GM12878 (cell line): ENCODE measurements around the gene ZNF791. TPM values are rescaled to one million over a fixed set of nuclear protein-coding genes. Genes with fewer than 3 reads are reported as not detected.

Experiments used
- ATAC-seq: fragments of 200-7000 bp; cut with Tn5 transposase; 3 replicates; pipeline ENCODE4 v1.9.1; 2020; ENCODE audit warnings: mild to moderate bottlenecking, moderate library complexity
- Bru-seq: library from RNA; stranded (reverse); fragments of 400-500 nt; gene quantifications from one replicate; lab custom pipeline; 2021; lab: Mats Ljungman, UMichigan
- BruChase-seq, 2 experiments: library from RNA; stranded (reverse); fragments of 400-500 nt; gene quantifications; one replicate each; lab custom pipeline; 2021; lab: Mats Ljungman, UMichigan
- BruUV-seq: library from RNA; stranded (reverse); fragments of 400-500 nt; replicated peaks from 2 replicates; lab custom pipeline; 2021; lab: Mats Ljungman, UMichigan
- CTCF ChIA-PET: fragments of 300-600 bp; sonication (Branson Sonifier 250); formaldehyde crosslinking; extraction: SDS; loops from one replicate; lab custom pipeline; 2021; ENCODE audit warnings: inconsistent platforms; lab: Yijun Ruan, JAX
- POLR2A ChIA-PET: fragments of 350-600 bp; formaldehyde crosslinking; extraction: SDS; loops from one replicate; lab custom pipeline; 2021; ENCODE audit warnings: inconsistent platforms; lab: Charles Lee
- RAD21 ChIA-PET: fragments of 300-600 bp; sonication (Branson Sonifier 250); formaldehyde crosslinking; loops from one replicate; lab custom pipeline; 2023; ENCODE audit warnings: antibody characterized with exemption; ENCODE audit not compliant: unreplicated experiment; lab: Charles Lee
- SMC1A ChIA-PET: fragments of 300-600 bp; sonication (Branson Sonifier 250); formaldehyde crosslinking; loops from one replicate; lab custom pipeline; 2023; ENCODE audit not compliant: unreplicated experiment, uncharacterized antibody; lab: Charles Lee
- DNase-seq: peaks from one replicate; pipeline ENCODE4 v3.0.0-alpha.2; 2011; ENCODE audit warnings: low read depth, low spot score
- FAIRE-seq: peaks from 3 replicates; lab custom pipeline; 2011; peaks lifted over from hg19 to GRCh38; lab: Jason Lieb, UNC
- H2AFZ ChIP-seq: 2 replicates; pipeline ENCODE4 v1.6.0; 2011; ENCODE audit warnings: low read depth, low read length, control low read depth; ENCODE audit not compliant: control insufficient read depth
- H3K27ac ChIP-seq: 2 replicates; pipeline ENCODE4 v1.5.1; 2011; ENCODE audit warnings: control low read depth; ENCODE audit not compliant: control insufficient read depth, insufficient read depth
- H3K27me3 ChIP-seq, 2 experiments: replicated peaks in 1 of 2; 2 replicates each; pipeline versions ENCODE4 v1.6.0 to v1.6.1; 2011; ENCODE audit warnings: low read length in 1 of 2; ENCODE audit not compliant: control insufficient read depth in 2 of 2, insufficient read depth in 2 of 2
- H3K36me3 ChIP-seq, 2 experiments: 2 replicates each; pipeline ENCODE4 v1.5.1; 2011; ENCODE audit warnings: low read length in 1 of 2; ENCODE audit not compliant: control insufficient read depth in 2 of 2, insufficient read depth in 2 of 2
- H3K4me1 ChIP-seq: 2 replicates; pipeline ENCODE4 v1.6.1; 2011; ENCODE audit warnings: mild to moderate bottlenecking, low read length, moderate library complexity, mixed read lengths; ENCODE audit not compliant: control insufficient read depth, insufficient read depth
- H3K4me2 ChIP-seq: 2 replicates; pipeline ENCODE4 v1.6.0; 2011; ENCODE audit warnings: control low read depth; ENCODE audit not compliant: control insufficient read depth, insufficient read depth
- H3K4me3 ChIP-seq: fragments of 200-600 bp; sonication (generic); 2 replicates; pipeline ENCODE4 v1.5.1; 2016
- H3K79me2 ChIP-seq: 2 replicates; pipeline ENCODE4 v1.6.0; 2011; ENCODE audit warnings: low read length; ENCODE audit not compliant: control insufficient read depth, insufficient read depth
- H3K9ac ChIP-seq: 2 replicates; pipeline ENCODE4 v1.8.0; 2011; ENCODE audit warnings: low read length, control low read depth, mixed read lengths; ENCODE audit not compliant: control insufficient read depth, insufficient read depth
- H3K9me3 ChIP-seq: replicated peaks from 3 replicates; pipeline ENCODE4 v1.5.1; 2011; ENCODE audit warnings: mild to moderate bottlenecking, low read length; ENCODE audit not compliant: control insufficient read depth, insufficient read depth
- H4K20me1 ChIP-seq: 2 replicates; pipeline ENCODE4 v1.6.0; 2011; ENCODE audit not compliant: control insufficient read depth, insufficient read depth
- CREM ChIP-seq: IDR thresholded peaks from 2 replicates; pipeline ENCODE4 v1.6.1; 2014; ENCODE audit warnings: antibody characterized with exemption, low read depth
- KDM1A ChIP-seq: fragments of 200-600 bp; sonication (generic); IDR thresholded peaks from 2 replicates; pipeline ENCODE4 v1.6.1; 2016; ENCODE audit warnings: borderline replicate concordance
- SIN3A ChIP-seq: IDR thresholded peaks from 2 replicates; pipeline ENCODE4 v1.6.1; 2012; ENCODE audit warnings: low read depth, low read length, improper control_type of control experiment
- SMAD5 ChIP-seq: IDR thresholded peaks from 2 replicates; pipeline ENCODE4 v1.6.1; 2016; ENCODE audit warnings: antibody characterized with exemption, low read depth
- TARDBP ChIP-seq: IDR thresholded peaks from 2 replicates; pipeline ENCODE4 v1.6.1; 2016; ENCODE audit warnings: borderline replicate concordance
- ZNF24 ChIP-seq: fragments of 450-650 bp; IDR thresholded peaks from 2 replicates; pipeline ENCODE4 v1.6.1; 2017; ENCODE audit warnings: antibody characterized with exemption, mild to moderate bottlenecking
- ZSCAN29 ChIP-seq: fragments of 450-650 bp; IDR thresholded peaks from 2 replicates; pipeline ENCODE4 v1.6.1; 2017; ENCODE audit warnings: mild to moderate bottlenecking, moderate library complexity
- whole genome bisulfite sequencing: methylation state at CpG from one replicate; pipeline ENCODE4 v1.1.6; 2016; ENCODE audit warnings: low lambda C conversion rate; ENCODE audit not compliant: insufficient replicate concordance, insufficient coverage; ENCODE audit errors: missing lambda C conversion rate; 5-methylcytosine and 5-hydroxymethylcytosine counted together
- in situ Hi-C: fragments of 300-500 bp; cut with MboI; formaldehyde crosslinking; loops from 9 replicates; pipeline ENCODE4 v1.14.3; 2018; ENCODE audit warnings: mixed read lengths
- intact Hi-C: fragments of 100-400 bp; cut with micrococcal nuclease; formaldehyde crosslinking; loops from one replicate; pipeline ENCODE4 v1.14.2; 2022; ENCODE audit not compliant: unreplicated experiment
- long read RNA-seq, 2 experiments: library from polyadenylated mRNA; unstranded; transcript quantifications; one replicate each; pipeline ENCODE4 v2.0.0, GENCODE V29; 2019 to 2020
- polyA minus RNA-seq, 3 experiments: library from RNA; depleted of rRNA, polyadenylated mRNA; stranded (reverse); fragments of >200 nt; gene quantifications; 2 replicates each; pipeline ENCODE4 v1.2.3, GENCODE V29; 2011
- polyA plus RNA-seq, 11 experiments: library from polyadenylated mRNA; depleted of rRNA in 4 of 11; unstranded in 6 of 11; stranded (reverse) in 5 of 11; fragments of >200 nt; fragmentation: Nextera tagmentation in 4 of 11; fragmentation: Illumina TruSeq in 1 of 11; extraction: Ambion mirVana in 4 of 11; extraction: Trizol in 1 of 11; gene quantifications; 1 replicate in 1 of 11; 2 replicates in 10 of 11; pipeline versions ENCODE4 v1.2.1 to v1.2.3, GENCODE V29; 2011 to 2016; ENCODE audit warnings: inconsistent platforms in 2 of 11, missing spikeins in 2 of 11, low read depth in 1 of 11
- total RNA-seq, 4 experiments: library from RNA; depleted of rRNA in 3 of 4; stranded (reverse); fragments of >200 nt in 3 of 4; fragmentation: Illumina TruSeq in 1 of 4; extraction: Trizol in 1 of 4; gene quantifications; 2 replicates each; pipeline versions ENCODE4 v1.2.1 to v1.2.3, GENCODE V29; 2013 to 2021
- TF ChIP-seq, protein P1 (sequence below): fragments of 450-650 bp; IDR thresholded peaks from 2 replicates; pipeline ENCODE4 v1.6.1; 2018; ENCODE audit warnings: mild to moderate bottlenecking, low read depth, moderate library complexity; ENCODE audit not compliant: partially characterized antibody
- TF ChIP-seq, protein P2 (sequence below): fragments of 450-650 bp; IDR thresholded peaks from 2 replicates; pipeline ENCODE4 v1.6.1; 2017; ENCODE audit warnings: antibody characterized with exemption, mild to moderate bottlenecking, moderate library complexity
- TF ChIP-seq, protein P3 (sequence below): IDR thresholded peaks from 2 replicates; pipeline ENCODE4 v1.6.1; 2011; ENCODE audit warnings: low read depth, low read length, improper control_type of control experiment, borderline replicate concordance

The ZNF791 gene
- total RNA-seq (2013; cell fraction: nucleolus; rRNA removed), result 53.0 and 54.5 TPM in 2 replicates
- 10.0 and 12.5 TPM in 2 replicates for total RNA-seq (2014; rRNA removed)
- total RNA-seq (2014; rRNA removed; fragmentation: Illumina TruSeq; extraction: Trizol), result 18.6 and 19.2 TPM in 2 replicates
- total RNA-seq (2021), result 12.1 and 15.1 TPM in 2 replicates
- 7.0 TPM for polyA plus RNA-seq (2011; ENCODE audit: low read depth)
- 24.0 and 35.6 TPM in 2 replicates for polyA plus RNA-seq (2011; rRNA removed)
- 12.6 and 13.4 TPM in 2 replicates for polyA plus RNA-seq (2011; cell fraction: cytosol; rRNA removed)
- polyA plus RNA-seq (2011; cell fraction: nucleus; rRNA removed), result 9.6 and 10.6 TPM in 2 replicates
- polyA plus RNA-seq (2012), result 11.0 and 11.8 TPM in 2 replicates
- polyA plus RNA-seq (2014; fragmentation: Illumina TruSeq; extraction: Trizol), result 15.9 and 18.4 TPM in 2 replicates
- 1 to 10 TPM; 7.5 to 9.2 TPM for polyA plus RNA-seq (2014; fragmentation: Nextera tagmentation; extraction: Ambion mirVana)
- 8.3 and 8.8 TPM in 2 replicates for polyA plus RNA-seq (2014; rRNA removed)
- 10 to 100 TPM; 11.0 to 11.1 TPM for polyA plus RNA-seq (2016; fragmentation: Nextera tagmentation; extraction: Ambion mirVana)
- 19.1 and 26.3 TPM in 2 replicates for polyA minus RNA-seq (2011; rRNA and poly(A)+ RNA removed)
- polyA minus RNA-seq (2011; cell fraction: cytosol; rRNA and poly(A)+ RNA removed), result 19.8 and 23.3 TPM in 2 replicates
- polyA minus RNA-seq (2011; cell fraction: nucleus; rRNA and poly(A)+ RNA removed), result 8.2 and 19.2 TPM in 2 replicates
- percentile 89 among the genes with signal in this experiment for Bru-seq, nascent RNA
- percentile 83 among the genes with signal in this experiment for BruChase-seq, experiment 1, labeled RNA remaining after a 6-hour chase
- BruChase-seq, experiment 2, labeled RNA remaining after a 2-hour chase, result percentile 89 among the genes with signal in this experiment
- long read RNA-seq, experiment 1, full-length matches to known transcripts, result 7 of 10 reads
- long read RNA-seq, experiment 1, partial matches to known transcripts, result 1 of 10 reads
- long read RNA-seq, experiment 1, other reads (novel, unspliced or antisense), result 2 of 10 reads
- long read RNA-seq, experiment 2, full-length matches to known transcripts, result 67 of 84 reads
- long read RNA-seq, experiment 2, partial matches to known transcripts, result 2 of 84 reads
- long read RNA-seq, experiment 2, other reads (novel, unspliced or antisense), result 15 of 84 reads

DNA sequence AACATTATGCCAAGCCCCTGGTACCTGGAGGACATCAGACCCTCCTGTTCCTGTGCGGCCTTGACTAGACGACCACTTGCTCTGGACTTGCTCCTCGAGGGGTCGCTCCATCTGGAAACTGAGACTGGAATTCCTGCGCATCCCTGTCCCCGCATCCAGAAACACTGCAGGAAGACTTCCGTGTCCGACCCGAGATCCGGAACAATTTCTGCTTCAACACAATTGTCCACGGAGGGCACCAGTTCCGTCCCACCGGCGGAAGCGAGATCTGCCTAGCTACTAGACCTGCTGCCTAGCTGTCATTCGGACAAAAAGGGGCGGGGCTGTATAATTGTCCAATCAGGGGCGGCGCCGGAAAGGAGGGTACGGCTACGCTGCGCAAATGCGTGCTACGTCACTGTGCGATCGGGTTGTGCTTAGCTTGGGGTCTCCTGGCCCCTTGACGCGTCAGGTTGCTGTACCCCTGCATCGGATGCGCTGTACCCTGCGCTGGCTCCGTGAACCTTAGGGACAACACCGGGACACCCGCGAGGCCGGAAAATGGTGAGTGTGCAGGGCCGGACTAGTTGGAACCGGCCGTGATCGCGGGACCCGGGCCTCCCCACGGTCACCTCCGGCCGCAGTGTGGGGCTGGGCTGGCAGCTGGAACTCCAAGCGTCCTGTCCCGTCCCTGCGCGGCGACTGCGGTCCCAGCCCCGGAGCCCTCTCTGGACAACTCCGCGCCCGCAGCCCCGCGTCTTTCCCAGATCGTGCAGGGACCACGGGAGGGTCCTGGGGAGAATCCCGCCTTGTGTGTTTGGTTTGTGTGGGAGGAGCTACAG, at the start of gene ZNF791, which contains the start of gene ZNF490:
Gene ZNF791, plus strand, starts transcription at position 381 of the 821 bp plus-strand sequence. Its CDS starts 160 bp downstream, at position 541.
Gene ZNF490, minus strand, starts transcription at position 274 of the 821 bp plus-strand sequence. Its CDS starts 133 bp downstream, at position 141.
- intact Hi-C loops (loop anchor here (5.0 kb wide), 1 partner anchor 172 kb away; no protein-coding TSS in a partner anchor), in situ Hi-C loops (no loop called here)
- FAIRE-seq, result peak; percentile 95
- ChIA-PET CTCF (interaction anchor here (0.6 to 1.6 kb wide), 7 partner anchors 11 to 103 kb away, joined by 3 to 10 read pairs (median 4); a partner anchor contains a TSS), SMC1A (interaction anchor here (0.6 to 1.9 kb wide), 6 partner anchors 9 to 93 kb away, joined by 3 to 8 read pairs (median 4); partner anchors contain the start of genes MAN2B1 and WDR83), POLR2A (interaction anchor here (0.6 to 1.5 kb wide), 11 partner anchors 13 to 353 kb away, joined by 3 to 7 read pairs (median 3); partner anchors contain the start of genes DHPS, MAN2B1, WDR83 and ZNF563), RAD21 (interaction anchor here (0.9 to 1.5 kb wide), 4 partner anchors 56 to 170 kb away, joined by 3 to 5 read pairs (median 4); partner anchors contain the start of genes MAN2B1, WDR83 and ZNF443)
- H3K27ac ChIP-seq, result peak within 1 kb of the TSS; percentile 95
- 0 out of 2 replicates have a peak, but pooled peaks cover 7% of the 10 kb centered on the region for H3K4me1 ChIP-seq
- H2AFZ ChIP-seq, result peak within 1 kb of the TSS; percentile 87
- peaks cover 50% of the 10 kb centered on the region for H3K79me2 ChIP-seq
- H3K36me3 ChIP-seq, result peaks cover 3 to 7% of the 10 kb centered on the region in 2 experiments; a peak in 2 of 4 replicates
- H3K27me3 ChIP-seq, result no peaks in the 10 kb centered on the region
- no peaks in the 10 kb centered on the region for H3K9me3 ChIP-seq
- BruUV-seq, result TSS peak; percentile 82
- no peaks in the 10 kb centered on the region for H4K20me1 ChIP-seq
- ATAC-seq, result peak; percentile 83
- WGBS, result 1% methylated on average over 61 of the region's 61 CpGs
- DNase-seq, result peak; percentile 89
- H3K4me3 ChIP-seq, result peak within 1 kb of the TSS; percentile 96
- peak within 1 kb of the TSS; percentile 91 for H3K9ac ChIP-seq
- peak within 1 kb of the TSS; percentile 56 for H3K4me2 ChIP-seq
- TF ChIP-seq SMAD5, result peak; percentile 30; the same call in 1 of the 2 replicates
- no peak for TF ChIP-seq TARDBP
- peak; percentile 91 for TF ChIP-seq CREM
- TF ChIP-seq, protein P1, sequence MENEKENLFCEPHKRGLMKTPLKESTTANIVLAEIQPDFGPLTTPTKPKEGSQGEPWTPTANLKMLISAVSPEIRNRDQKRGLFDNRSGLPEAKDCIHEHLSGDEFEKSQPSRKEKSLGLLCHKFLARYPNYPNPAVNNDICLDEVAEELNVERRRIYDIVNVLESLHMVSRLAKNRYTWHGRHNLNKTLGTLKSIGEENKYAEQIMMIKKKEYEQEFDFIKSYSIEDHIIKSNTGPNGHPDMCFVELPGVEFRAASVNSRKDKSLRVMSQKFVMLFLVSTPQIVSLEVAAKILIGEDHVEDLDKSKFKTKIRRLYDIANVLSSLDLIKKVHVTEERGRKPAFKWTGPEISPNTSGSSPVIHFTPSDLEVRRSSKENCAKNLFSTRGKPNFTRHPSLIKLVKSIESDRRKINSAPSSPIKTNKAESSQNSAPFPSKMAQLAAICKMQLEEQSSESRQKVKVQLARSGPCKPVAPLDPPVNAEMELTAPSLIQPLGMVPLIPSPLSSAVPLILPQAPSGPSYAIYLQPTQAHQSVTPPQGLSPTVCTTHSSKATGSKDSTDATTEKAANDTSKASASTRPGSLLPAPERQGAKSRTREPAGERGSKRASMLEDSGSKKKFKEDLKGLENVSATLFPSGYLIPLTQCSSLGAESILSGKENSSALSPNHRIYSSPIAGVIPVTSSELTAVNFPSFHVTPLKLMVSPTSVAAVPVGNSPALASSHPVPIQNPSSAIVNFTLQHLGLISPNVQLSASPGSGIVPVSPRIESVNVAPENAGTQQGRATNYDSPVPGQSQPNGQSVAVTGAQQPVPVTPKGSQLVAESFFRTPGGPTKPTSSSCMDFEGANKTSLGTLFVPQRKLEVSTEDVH, result peak; percentile 83
- TF ChIP-seq, protein P2, sequence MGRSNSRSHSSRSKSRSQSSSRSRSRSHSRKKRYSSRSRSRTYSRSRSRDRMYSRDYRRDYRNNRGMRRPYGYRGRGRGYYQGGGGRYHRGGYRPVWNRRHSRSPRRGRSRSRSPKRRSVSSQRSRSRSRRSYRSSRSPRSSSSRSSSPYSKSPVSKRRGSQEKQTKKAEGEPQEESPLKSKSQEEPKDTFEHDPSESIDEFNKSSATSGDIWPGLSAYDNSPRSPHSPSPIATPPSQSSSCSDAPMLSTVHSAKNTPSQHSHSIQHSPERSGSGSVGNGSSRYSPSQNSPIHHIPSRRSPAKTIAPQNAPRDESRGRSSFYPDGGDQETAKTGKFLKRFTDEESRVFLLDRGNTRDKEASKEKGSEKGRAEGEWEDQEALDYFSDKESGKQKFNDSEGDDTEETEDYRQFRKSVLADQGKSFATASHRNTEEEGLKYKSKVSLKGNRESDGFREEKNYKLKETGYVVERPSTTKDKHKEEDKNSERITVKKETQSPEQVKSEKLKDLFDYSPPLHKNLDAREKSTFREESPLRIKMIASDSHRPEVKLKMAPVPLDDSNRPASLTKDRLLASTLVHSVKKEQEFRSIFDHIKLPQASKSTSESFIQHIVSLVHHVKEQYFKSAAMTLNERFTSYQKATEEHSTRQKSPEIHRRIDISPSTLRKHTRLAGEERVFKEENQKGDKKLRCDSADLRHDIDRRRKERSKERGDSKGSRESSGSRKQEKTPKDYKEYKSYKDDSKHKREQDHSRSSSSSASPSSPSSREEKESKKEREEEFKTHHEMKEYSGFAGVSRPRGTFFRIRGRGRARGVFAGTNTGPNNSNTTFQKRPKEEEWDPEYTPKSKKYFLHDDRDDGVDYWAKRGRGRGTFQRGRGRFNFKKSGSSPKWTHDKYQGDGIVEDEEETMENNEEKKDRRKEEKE, result no peak
- TF ChIP-seq SIN3A, result peak; percentile 89; the same call in 1 of the 2 replicates
- TF ChIP-seq, protein P3, sequence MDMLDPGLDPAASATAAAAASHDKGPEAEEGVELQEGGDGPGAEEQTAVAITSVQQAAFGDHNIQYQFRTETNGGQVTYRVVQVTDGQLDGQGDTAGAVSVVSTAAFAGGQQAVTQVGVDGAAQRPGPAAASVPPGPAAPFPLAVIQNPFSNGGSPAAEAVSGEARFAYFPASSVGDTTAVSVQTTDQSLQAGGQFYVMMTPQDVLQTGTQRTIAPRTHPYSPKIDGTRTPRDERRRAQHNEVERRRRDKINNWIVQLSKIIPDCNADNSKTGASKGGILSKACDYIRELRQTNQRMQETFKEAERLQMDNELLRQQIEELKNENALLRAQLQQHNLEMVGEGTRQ, result no peak
- peak; percentile 32; the same call in 1 of the 2 replicates for TF ChIP-seq ZSCAN29
- no peak for TF ChIP-seq ZNF24
- no peak for TF ChIP-seq KDM1A
